ENCODE measurements around the gene KAT2B.
A peak's percentile ranks its signal among the peaks of the same experiment; 100 is the strongest.
"Not testable (repeated sequence)": the region's sequence is repeated elsewhere in the genome, so short reads cannot be mapped to it uniquely, and the experiment has no call there.

The KAT2B gene

DNA sequence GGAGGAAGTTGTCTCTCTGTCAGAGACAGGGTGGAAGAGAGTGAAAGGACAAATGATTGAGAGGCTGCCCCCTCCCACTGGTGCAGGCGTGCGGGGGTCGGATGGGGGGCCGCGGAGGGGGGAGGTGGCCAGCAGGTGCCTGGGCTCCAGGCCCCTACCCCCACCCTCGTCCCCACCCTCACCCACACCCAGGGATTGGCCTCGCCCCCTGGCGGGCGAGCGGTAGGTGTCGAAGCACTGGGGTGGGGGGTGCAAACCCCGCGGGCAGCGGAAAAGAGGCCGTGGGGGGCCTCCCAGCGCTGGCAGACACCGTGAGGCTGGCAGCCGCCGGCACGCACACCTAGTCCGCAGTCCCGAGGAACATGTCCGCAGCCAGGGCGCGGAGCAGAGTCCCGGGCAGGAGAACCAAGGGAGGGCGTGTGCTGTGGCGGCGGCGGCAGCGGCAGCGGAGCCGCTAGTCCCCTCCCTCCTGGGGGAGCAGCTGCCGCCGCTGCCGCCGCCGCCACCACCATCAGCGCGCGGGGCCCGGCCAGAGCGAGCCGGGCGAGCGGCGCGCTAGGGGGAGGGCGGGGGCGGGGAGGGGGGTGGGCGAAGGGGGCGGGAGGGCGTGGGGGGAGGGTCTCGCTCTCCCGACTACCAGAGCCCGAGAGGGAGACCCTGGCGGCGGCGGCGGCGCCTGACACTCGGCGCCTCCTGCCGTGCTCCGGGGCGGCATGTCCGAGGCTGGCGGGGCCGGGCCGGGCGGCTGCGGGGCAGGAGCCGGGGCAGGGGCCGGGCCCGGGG lies at the start of gene KAT2B:
Gene KAT2B, plus strand, starts transcription at position 682 of the 783 bp plus-strand sequence. Its CDS starts 32 bp downstream, at position 714.
- DNase-seq: peak; percentile 74

DNA sequence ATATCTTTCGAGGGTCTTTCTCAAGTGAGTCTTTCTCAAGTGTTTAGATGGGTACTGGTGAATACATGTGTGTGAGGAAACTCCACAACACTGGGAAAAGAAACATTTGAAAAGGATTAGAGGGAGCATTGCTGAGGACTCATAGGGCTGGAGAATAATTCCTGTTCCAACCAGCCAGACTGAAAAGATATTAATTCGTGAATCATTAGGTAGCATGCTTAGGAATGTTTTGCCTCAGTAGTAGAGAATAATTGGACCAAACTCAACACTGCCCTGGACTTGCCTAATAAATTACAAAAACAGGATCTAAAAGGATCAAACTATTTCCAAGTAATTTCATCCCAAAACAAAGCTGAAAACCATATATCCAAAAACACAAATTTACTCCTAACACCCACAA lies 45.5 kb upstream of the KAT2B start:
- no peak for DNase-seq

DNA sequence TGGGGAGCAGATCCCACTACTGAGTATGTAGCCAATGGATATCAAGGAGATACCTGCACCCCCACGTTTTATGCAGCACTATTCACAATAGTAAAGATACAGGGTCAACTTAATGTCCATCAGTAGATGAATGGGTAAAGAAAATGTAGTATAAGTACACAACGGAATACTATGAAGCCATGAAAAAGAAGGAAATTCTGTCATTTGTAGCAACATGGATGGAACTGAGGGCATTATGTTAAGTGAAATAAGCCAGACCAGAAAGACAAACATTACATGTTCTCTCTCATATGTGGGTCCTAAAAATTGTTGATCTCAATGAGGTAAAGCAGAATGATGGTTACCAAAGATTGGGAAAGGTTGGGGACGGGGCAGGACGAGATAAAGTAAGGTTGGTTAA lies 42.7 kb upstream of the KAT2B start:
- DNase-seq: no peak

DNA sequence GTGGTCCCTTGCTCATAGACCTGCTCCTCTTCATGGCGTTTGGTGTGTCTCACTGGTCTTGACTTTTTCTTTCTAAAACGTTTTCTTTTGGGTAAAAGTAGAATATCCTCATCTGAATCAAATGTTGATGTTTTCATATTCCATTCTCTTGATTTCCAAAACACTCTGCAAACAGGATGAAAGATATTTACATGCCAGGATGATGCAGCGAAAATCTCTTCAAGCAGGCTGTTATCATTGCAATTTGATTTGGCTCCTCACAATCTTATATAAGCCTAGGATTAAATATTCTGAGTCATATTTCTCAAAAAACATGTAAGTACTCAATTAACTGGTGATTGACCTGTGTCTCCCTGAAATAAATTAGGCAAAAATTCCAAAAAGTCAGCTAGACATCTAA lies 38.3 kb upstream of the KAT2B start:
- DNase-seq: no peak

DNA sequence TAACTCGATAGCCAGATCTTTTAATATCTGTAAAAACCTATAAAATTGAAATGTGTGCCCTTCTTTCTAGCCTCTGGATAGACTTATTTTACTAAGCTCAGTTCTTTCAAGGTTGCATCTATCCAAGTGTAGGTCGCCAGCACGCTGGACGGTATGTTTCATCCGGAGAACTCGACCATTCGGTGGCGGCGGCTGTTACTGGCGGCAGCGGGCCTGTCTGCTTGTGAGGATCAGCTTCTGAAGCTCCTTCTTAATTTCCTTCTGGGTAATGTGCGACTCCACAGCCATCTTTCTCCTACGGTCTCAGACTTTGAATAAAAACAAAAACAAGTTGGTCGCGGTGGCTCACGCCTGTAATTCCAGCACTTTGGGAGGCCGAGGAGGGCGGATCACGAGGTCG lies 32.3 kb upstream of the KAT2B start:
- DNase-seq: no peak

DNA sequence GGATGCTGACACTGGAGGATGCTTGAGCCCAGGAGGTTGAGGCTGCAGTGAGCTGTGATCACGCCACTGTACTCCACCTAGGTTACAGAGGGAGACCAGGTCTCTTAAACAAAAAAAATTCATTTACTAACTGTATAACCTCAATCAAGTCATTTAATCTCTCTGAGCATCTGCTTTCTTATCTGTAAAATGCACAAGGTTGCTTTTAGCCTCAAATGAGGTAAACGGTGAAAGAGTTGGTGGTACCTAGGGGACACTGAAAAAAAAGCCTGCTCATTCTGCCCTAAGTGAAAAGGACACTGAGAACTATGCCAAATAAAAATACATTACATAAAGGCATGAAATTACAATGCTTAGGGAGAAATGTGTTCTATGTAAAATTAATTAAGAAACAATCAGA lies 31.6 kb upstream of the KAT2B start:
- DNase-seq: no peak

DNA sequence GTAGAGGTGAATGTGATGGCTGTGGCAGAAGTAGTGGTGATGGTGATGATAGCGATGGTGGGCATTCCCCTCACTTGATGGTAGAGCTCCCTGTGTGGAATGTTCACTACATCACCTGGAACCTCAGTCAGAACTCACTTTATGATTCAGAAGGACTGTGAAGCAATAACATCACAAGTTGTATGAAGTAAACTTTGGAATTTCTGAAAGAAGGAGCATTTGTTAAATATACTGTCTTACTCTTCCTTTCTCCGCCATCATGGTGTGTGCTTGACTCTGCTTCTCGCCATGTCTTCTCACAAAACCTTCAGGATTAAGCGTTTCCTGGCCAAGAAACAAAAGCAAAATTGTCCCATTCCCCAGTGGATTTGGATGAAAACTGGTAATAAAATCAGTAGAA lies 28.1 kb upstream of the KAT2B start, which contains the start of gene PP2D1:
Gene PP2D1, minus strand, starts transcription at position 101 of the 400 bp plus-strand sequence. CDS start 192 bp downstream, outside the sequence.
- DNase-seq: no peak

DNA sequence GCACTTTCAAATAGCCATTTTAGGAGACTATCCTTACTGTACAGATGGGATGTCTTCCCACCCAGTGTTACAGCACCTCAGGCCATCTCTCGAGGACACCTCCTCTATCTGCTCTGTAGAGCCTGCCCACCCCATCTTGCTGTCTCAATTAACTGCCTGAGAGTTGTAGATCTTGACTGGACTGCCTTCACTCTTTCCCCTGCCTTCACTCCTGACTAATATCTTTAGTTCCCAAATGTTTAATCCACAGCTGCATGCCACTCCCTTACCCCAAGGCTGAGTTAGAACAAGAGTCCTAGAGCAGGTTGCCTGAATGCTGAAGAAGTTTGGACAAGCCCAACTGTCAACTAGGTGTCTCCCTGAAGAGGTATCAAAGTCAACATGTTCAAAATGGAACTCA lies 26.9 kb upstream of the KAT2B start:
- no peak for DNase-seq

DNA sequence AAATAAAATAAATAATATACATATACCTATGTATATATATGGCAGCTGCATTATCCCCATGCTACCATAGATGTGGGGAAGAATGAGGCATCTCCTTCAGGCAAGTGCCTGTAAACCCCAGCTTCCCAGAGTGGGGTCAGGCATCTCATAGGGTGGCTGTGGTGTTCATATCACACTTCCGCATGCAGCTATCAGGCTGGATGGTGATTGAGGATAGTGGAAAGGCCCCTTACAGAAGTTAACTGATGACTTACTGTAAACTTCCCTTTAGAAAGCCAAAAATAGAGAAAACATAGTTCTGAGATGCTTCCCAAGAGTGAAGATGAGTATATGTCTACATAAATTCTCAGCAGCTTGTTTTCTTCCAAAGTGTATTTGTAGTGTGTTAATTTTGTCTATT lies 24.7 kb upstream of the KAT2B start:
- DNase-seq: no peak

DNA sequence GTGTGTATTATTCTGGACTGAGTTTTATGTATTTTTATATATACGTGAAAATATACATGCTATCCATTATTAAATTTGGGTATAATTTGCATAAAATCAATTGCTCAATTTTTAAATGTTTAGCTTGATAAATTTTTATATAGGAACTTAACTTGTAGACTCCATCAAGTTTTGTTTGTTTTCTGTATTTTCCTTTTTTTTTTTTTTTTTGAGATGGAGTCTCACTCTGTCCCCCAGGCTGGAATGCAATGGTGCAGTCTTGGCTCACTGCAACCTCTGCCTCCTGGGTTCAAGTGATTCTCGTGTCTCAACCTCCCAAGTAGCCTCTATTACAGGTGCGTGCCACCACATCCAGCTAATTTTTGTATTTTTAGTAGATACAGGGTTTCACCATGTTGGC lies 24.2 kb upstream of the KAT2B start:
- DNase-seq: not testable (repeated sequence)

DNA sequence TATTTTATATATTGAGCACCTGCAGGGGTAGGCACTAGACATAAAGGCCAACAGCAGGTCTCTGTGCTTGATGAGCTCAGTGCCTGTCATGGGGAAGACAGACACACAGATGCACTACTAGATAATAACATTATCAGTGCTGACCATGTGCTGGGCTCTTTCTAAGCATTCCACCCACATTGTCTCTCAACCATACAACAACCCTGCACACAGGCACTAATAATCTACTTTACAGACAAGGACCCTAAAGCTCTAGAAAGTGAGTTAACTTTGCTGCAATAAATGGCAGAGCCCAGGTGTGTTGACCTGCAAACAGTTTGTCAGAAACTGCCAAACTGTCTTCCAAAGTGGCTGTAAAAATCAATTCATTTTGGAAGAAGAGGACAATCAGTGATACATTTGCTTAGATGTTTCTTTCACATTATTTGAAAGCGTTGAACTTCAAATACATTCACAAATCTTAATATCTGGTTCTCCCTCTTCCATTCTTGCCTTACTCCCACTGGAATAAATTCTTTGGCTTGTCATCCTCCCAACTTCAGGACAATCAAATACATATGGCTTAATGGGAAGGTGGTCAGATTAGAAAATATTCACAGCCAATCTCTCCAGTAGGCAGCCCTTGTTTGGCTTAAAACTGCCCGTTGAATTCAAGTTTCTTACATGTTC lies 17.2 kb upstream of the KAT2B start:
- DNase-seq: no peak

DNA sequence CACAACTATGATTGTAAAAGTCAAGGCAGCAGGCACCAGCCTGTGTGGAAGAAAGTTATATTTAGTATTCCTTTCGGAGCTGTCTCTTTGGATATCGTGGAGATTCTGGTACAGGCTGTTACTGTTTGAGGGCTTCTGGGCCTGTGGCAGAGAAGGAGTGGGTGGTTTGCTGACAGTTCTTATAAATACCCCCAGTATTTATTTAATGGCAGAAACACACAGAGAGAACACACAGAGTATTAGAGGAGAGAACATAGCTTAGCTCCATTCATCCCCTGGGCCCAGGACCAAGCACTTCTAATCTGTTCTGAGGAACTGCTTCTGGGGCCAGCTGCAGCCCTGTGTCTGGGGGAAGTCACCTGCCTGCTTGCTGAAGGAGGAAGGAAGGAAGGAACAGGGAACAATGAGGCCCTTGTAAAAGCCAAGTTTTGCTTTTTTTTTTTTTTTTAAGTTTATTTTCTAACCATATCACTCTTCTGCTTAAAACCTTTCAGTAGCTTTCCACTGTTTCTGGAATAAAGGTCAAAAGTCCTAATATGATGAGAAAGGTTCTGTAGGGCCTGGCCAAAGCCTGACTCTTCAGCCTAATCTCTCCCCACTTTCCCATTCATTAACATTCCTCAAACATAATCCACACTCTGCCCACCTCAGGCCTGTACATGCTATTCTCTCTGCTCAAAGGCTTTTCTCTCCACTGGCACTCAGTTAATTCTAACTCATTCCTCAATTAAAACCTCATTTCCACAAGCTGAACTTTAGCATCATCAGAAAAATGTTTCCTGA lies 16.4 kb upstream of the KAT2B start:
- DNase-seq: no peak

DNA sequence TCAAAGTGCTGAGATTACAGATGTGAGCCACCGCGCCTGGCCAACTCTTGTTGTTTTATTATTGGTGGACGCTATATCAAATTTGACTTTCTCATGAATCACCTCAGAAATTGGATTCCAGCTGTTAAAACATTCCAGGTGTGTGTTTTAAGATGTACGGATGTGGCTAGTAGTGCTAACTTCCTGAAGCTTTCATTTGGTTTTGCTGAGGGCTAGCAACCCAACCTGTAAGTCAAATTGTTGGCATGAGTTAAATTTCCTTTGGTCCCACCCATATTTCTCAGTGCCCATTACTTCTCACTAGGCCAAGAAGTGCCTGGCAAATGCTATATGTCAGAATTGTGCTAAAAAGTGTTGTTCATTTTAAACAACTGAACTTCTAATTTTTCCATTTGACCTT lies 13.1 kb upstream of the KAT2B start:
- DNase-seq: no peak

DNA sequence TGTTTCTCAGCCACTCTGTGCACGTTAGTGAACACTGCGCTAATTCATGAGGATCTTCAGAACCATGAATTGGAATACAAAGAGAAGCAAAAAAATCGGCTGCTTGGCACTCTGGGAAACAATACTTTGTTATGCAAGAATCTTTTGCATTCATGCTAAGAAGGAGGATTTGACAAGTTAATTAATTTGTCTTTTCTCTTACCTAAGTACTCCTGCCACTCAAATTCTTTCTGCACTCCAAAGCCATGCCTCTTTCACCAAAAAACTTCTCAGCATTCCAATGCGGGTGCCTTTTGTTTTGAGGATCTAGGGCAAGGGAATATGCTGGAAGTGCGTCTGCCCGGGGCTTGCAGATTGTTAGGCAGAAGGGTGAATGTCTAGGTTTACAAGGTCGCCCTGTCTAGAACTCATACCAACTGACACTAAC lies 11.3 kb upstream of the KAT2B start:
- no peak for DNase-seq

DNA sequence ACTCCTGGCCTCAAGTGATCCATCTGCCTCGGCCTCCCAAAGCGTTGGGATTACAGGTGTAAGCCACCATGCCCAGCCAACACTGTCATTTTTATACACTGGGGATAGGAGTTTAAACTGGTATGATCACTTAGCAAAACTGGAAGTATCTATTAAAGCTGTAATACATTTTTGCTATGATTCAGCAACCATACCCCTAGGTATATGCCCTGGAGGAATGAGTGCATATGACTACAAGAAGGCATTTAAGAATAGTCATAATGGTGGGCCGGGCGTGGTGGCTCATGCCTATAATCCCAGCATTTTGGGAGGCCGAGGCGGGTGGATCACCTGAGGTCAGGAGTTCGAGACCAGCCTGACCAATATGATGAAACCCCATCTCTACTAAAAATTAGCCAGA lies 8.3 kb upstream of the KAT2B start:
- DNase-seq: not testable (repeated sequence)

DNA sequence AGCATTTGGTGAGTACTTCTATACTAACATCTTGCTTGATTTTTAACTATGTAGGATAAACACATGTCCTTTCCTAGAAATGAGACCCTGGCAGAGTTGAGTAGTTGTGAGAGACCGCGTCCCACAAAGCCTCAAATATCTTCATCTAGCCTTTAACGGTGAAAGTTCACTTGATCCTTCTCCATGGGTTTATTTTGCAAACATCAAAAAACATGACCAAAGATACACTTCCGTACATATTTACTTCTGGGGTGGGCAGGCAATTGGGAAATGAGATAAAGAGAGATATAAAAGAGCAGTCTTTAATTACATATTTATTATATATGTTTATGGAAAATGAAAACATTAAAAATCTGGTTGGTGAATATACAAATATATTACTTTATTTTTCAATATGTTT lies 5.2 kb upstream of the KAT2B start:
- DNase-seq: no peak

DNA sequence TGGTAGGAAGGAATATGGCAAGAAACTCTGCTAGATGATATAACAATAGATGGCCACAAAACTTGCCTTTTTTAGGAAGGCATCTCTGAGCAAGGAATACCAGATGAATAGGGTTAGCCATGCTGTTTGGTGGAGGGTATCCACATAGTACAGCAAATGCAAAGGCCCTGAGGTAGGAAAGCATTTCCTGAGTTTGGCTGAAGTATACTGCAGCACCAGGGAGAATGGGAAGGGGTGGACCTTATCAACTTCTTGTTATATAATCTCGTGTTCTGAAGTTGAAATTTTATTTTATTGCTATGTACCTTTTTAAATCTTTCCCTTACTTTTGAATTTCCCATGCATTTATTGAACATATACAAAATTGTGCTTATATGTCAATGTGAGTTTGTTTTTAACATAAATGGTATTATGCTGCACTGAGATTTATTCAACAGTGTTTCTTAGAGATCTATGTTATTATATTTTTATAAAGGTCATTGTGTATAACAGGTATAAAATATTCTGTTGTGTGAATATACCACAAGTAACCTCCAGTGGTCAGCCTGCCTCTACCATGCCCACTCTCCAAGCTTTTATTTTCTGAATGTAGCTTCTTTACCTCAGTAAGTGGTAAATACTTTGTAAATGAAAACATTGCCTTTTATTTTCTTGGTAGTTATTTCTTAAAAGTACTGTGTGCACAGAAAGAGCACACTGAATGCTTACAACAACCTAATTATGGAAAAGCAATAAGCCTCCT lies 2.8 kb upstream of the KAT2B start:
- no peak for DNase-seq

DNA sequence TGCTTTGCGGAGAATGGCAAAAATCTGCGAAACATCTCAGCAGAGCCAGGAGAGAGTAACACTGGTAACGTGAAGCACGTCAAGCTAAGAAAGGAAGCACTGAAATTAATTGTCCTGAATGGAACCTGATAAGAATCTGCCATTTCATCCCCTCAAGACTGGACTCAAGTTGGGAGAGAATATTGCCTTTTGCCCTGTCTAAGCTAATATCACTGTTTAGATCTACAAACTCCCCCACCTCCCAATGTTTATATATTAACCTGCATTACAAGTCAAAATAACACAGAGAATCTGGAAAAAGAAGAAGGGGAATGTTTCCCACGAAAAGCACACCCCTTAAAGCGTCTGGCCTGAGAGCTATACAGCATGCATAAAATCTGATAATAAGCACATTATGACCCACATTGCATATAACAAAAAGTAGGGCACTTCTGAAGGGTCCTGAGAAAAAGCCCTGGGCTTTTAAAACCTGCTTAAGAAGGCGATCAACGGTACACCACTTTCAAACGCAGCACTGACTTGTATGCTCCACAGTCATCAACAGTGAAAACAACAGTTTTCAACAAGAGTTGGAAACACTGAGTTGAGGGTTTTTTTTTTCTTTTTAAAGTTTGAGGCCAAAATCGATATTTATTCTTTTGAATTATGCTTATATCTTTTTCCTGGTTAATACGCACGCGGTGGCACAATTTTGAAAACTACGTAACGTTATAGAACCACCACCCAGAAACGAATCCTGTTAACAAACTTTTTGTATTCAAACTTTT lies 1.4 kb upstream of the KAT2B start:
- DNase-seq: no peak

DNA sequence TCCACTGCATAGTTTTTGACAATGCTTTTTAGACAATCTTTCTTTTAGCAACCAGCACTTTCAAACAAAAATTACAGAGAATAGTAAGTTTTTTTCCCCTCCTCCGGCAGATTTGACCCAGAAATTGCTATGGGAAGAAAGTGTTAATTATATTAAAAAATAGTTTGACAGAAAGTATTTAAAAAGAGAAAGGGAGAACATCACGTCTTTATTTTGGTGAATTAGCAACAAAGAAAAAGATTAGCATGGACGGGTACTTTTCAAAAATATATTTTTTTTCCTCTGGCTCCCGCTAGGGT lies 831 bp upstream of the KAT2B start:
- no peak for DNase-seq

DNA sequence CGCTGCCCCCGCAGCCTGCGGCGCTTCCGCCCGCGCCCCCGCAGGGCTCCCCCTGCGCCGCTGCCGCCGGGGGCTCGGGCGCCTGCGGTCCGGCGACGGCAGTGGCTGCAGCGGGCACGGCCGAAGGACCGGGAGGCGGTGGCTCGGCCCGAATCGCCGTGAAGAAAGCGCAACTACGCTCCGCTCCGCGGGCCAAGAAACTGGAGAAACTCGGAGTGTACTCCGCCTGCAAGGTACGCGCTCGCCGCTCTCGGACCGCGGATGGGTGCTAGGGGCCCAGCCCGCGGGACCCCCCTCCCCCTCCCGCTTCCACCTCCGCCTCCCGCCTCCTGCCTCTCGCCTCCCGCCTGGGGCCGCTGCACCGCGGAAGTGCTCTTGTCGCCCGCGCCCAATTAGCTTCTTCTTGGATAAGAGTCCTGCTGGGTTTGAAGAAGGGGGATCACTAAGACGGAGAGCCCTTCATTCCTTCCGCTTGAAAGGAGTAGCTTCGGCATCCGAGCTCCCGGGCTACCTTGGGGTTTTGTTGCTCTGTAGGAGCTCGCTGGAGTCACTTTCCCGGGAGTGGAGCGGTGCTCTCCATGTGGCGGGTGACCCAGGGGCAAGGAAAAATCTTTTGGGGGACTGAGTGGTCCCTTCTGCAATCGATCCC lies 426 bp downstream of the KAT2B start:
- peak; percentile 57 for DNase-seq

DNA sequence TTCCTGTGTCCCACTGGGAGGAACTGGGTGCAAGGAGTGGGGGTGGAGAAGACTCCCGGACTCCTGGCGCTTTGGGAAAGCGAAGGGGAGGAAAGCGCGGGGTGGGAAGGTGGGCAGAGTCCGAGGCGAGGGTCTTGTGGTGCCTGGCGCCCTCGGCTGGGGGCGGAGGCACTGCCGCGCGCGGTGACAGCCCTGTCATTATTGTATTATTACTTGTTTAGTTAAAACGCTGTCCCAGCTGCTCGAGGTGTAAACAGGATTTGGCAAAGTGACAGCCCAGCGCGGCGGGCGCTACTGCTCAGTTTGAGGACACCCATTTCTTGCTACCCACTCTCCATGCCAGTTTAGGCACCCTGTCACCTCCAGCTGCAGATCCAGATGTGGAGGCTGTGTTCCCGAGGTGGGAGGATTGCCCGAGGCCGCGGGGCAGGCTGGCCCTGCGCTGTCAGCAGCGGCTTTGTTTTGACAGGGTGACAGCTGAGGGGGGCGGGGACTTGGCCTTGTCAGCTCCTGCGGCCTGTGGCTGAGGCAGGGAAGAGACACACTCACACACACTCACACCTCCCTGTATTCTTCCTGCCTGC lies 1.0 kb downstream of the KAT2B start:
- DNase-seq: no peak
